GM12878 (cell line): ENCODE data around the gene ZNF679. TPM values are rescaled to one million over a fixed set of nuclear protein-coding genes. Genes with fewer than 3 reads are reported as not detected.
A peak's percentile ranks its signal among the peaks of the same experiment; 100 is the strongest.

ENCODE experiments used
- ATAC-seq: fragments of 200-7000 bp; cut with Tn5 transposase; 3 replicates; pipeline ENCODE4 v1.9.1; 2020; ENCODE audit warnings: mild to moderate bottlenecking, moderate library complexity
- BruUV-seq: library from RNA; stranded (reverse); fragments of 400-500 nt; replicated peaks from 2 replicates; lab custom pipeline; 2021; lab: Mats Ljungman, UMichigan
- CTCF ChIA-PET: fragments of 300-600 bp; sonication (Branson Sonifier 250); formaldehyde crosslinking; extraction: SDS; loops from one replicate; lab custom pipeline; 2021; ENCODE audit warnings: inconsistent platforms; lab: Yijun Ruan, JAX
- POLR2A ChIA-PET: fragments of 350-600 bp; formaldehyde crosslinking; extraction: SDS; loops from one replicate; lab custom pipeline; 2021; ENCODE audit warnings: inconsistent platforms; lab: Charles Lee
- RAD21 ChIA-PET: fragments of 300-600 bp; sonication (Branson Sonifier 250); formaldehyde crosslinking; loops from one replicate; lab custom pipeline; 2023; ENCODE audit warnings: antibody characterized with exemption; ENCODE audit not compliant: unreplicated experiment; lab: Charles Lee
- SMC1A ChIA-PET: fragments of 300-600 bp; sonication (Branson Sonifier 250); formaldehyde crosslinking; loops from one replicate; lab custom pipeline; 2023; ENCODE audit not compliant: unreplicated experiment, uncharacterized antibody; lab: Charles Lee
- DNase-seq: peaks from one replicate; pipeline ENCODE4 v3.0.0-alpha.2; 2011; ENCODE audit warnings: low read depth, low spot score
- FAIRE-seq: peaks from 3 replicates; lab custom pipeline; 2011; peaks lifted over from hg19 to GRCh38; lab: Jason Lieb, UNC
- H2AFZ ChIP-seq: 2 replicates; pipeline ENCODE4 v1.6.0; 2011; ENCODE audit warnings: low read depth, low read length, control low read depth; ENCODE audit not compliant: control insufficient read depth
- H3K27ac ChIP-seq: 2 replicates; pipeline ENCODE4 v1.5.1; 2011; ENCODE audit warnings: control low read depth; ENCODE audit not compliant: control insufficient read depth, insufficient read depth
- H3K27me3 ChIP-seq, 2 experiments: replicated peaks in 1 of 2; 2 replicates each; pipeline versions ENCODE4 v1.6.0 to v1.6.1; 2011; ENCODE audit warnings: low read length in 1 of 2; ENCODE audit not compliant: control insufficient read depth in 2 of 2, insufficient read depth in 2 of 2
- H3K36me3 ChIP-seq, 2 experiments: 2 replicates each; pipeline ENCODE4 v1.5.1; 2011; ENCODE audit warnings: low read length in 1 of 2; ENCODE audit not compliant: control insufficient read depth in 2 of 2, insufficient read depth in 2 of 2
- H3K4me1 ChIP-seq: 2 replicates; pipeline ENCODE4 v1.6.1; 2011; ENCODE audit warnings: mild to moderate bottlenecking, low read length, moderate library complexity, mixed read lengths; ENCODE audit not compliant: control insufficient read depth, insufficient read depth
- H3K4me2 ChIP-seq: 2 replicates; pipeline ENCODE4 v1.6.0; 2011; ENCODE audit warnings: control low read depth; ENCODE audit not compliant: control insufficient read depth, insufficient read depth
- H3K4me3 ChIP-seq: fragments of 200-600 bp; sonication (generic); 2 replicates; pipeline ENCODE4 v1.5.1; 2016
- H3K79me2 ChIP-seq: 2 replicates; pipeline ENCODE4 v1.6.0; 2011; ENCODE audit warnings: low read length; ENCODE audit not compliant: control insufficient read depth, insufficient read depth
- H3K9ac ChIP-seq: 2 replicates; pipeline ENCODE4 v1.8.0; 2011; ENCODE audit warnings: low read length, control low read depth, mixed read lengths; ENCODE audit not compliant: control insufficient read depth, insufficient read depth
- H3K9me3 ChIP-seq: replicated peaks from 3 replicates; pipeline ENCODE4 v1.5.1; 2011; ENCODE audit warnings: mild to moderate bottlenecking, low read length; ENCODE audit not compliant: control insufficient read depth, insufficient read depth
- H4K20me1 ChIP-seq: 2 replicates; pipeline ENCODE4 v1.6.0; 2011; ENCODE audit not compliant: control insufficient read depth, insufficient read depth
- BCL3 ChIP-seq: IDR thresholded peaks from 2 replicates; pipeline ENCODE4 v1.6.1; 2011; ENCODE audit warnings: borderline replicate concordance, low read depth, mild to moderate bottlenecking, moderate library complexity, low read length; ENCODE audit not compliant: insufficient read depth, poor library complexity, severe bottlenecking
- BCLAF1 ChIP-seq: fragments of 450-650 bp; IDR thresholded peaks from 2 replicates; pipeline ENCODE4 v1.6.1; 2017; ENCODE audit warnings: antibody characterized with exemption, mild to moderate bottlenecking, moderate library complexity
- BMI1 ChIP-seq: fragments of 450-650 bp; IDR thresholded peaks from 2 replicates; pipeline ENCODE4 v1.6.1; 2016; ENCODE audit warnings: mild to moderate bottlenecking, moderate library complexity, borderline replicate concordance
- IRF3 ChIP-seq: fragments of 450-650 bp; IDR thresholded peaks from 2 replicates; pipeline ENCODE4 v1.6.1; 2014; ENCODE audit warnings: mild to moderate bottlenecking
- MLLT1 ChIP-seq: fragments of 450-650 bp; IDR thresholded peaks from 2 replicates; pipeline ENCODE4 v1.6.1; 2016; ENCODE audit warnings: mild to moderate bottlenecking
- PML ChIP-seq: IDR thresholded peaks from 2 replicates; pipeline ENCODE4 v1.6.1; 2012; ENCODE audit warnings: low read length, inconsistent platforms
- RAD21 ChIP-seq: IDR thresholded peaks from 2 replicates; pipeline ENCODE4 v1.6.1; 2011; ENCODE audit warnings: mild to moderate bottlenecking, low read depth, low read length, moderate library complexity; ENCODE audit not compliant: insufficient read depth
- SIX5 ChIP-seq: IDR thresholded peaks from 2 replicates; pipeline ENCODE4 v1.6.1; 2011; ENCODE audit warnings: mild to moderate bottlenecking, low read depth, low read length, moderate library complexity; ENCODE audit not compliant: severe bottlenecking
- TCF12 ChIP-seq: IDR thresholded peaks from 2 replicates; pipeline ENCODE4 v1.6.1; 2011; ENCODE audit warnings: low read depth, mild to moderate bottlenecking, low read length
- TCF3 ChIP-seq: IDR thresholded peaks from 2 replicates; pipeline ENCODE4 v1.6.1; 2012; ENCODE audit warnings: low read depth, mild to moderate bottlenecking, low read length, borderline replicate concordance; ENCODE audit not compliant: insufficient read depth
- ZNF384 ChIP-seq: IDR thresholded peaks from 2 replicates; pipeline ENCODE4 v1.6.1; 2012; ENCODE audit warnings: low read depth, mild to moderate bottlenecking, low read length, improper control_type of control experiment, borderline replicate concordance
- ZSCAN29 ChIP-seq: fragments of 450-650 bp; IDR thresholded peaks from 2 replicates; pipeline ENCODE4 v1.6.1; 2017; ENCODE audit warnings: mild to moderate bottlenecking, moderate library complexity
- WGBS: methylation state at CpG from one replicate; pipeline ENCODE4 v1.1.6; 2016; ENCODE audit warnings: low lambda C conversion rate; ENCODE audit not compliant: insufficient replicate concordance, insufficient coverage; ENCODE audit errors: missing lambda C conversion rate; 5-methylcytosine and 5-hydroxymethylcytosine counted together
- in situ Hi-C: fragments of 300-500 bp; cut with MboI; formaldehyde crosslinking; loops from 9 replicates; pipeline ENCODE4 v1.14.3; 2018; ENCODE audit warnings: mixed read lengths
- intact Hi-C: fragments of 100-400 bp; cut with micrococcal nuclease; formaldehyde crosslinking; loops from one replicate; pipeline ENCODE4 v1.14.2; 2022; ENCODE audit not compliant: unreplicated experiment
- polyA plus RNA-seq, 11 experiments: library from polyadenylated mRNA; depleted of rRNA in 4 of 11; unstranded in 6 of 11; stranded (reverse) in 5 of 11; fragments of >200 nt; fragmentation: Nextera tagmentation in 4 of 11; fragmentation: Illumina TruSeq in 1 of 11; extraction: Ambion mirVana in 4 of 11; extraction: Trizol in 1 of 11; gene quantifications; 1 replicate in 1 of 11; 2 replicates in 10 of 11; pipeline versions ENCODE4 v1.2.1 to v1.2.3, GENCODE V29; 2011 to 2016; ENCODE audit warnings: inconsistent platforms in 2 of 11, missing spikeins in 2 of 11, low read depth in 1 of 11
- total RNA-seq, 4 experiments: library from RNA; depleted of rRNA in 3 of 4; stranded (reverse); fragments of >200 nt in 3 of 4; fragmentation: Illumina TruSeq in 1 of 4; extraction: Trizol in 1 of 4; gene quantifications; 2 replicates each; pipeline versions ENCODE4 v1.2.1 to v1.2.3, GENCODE V29; 2013 to 2021

The ZNF679 gene
- total and polyA plus RNA-seq, 10 of the 15 experiments (the other 5 are each of a cell fraction or from before 2014, with no cell fraction given) = not detected

- BruUV-seq = no TSS peak
- no peak for TF ChIP-seq PML
- no peak for TF ChIP-seq TCF3
- TF ChIP-seq BMI1 = no peak
- no peak for TF ChIP-seq BCLAF1
- TF ChIP-seq RAD21 = peak; percentile 15; the same call in 1 of the 2 replicates
- TF ChIP-seq MLLT1 = no peak
- no peak for TF ChIP-seq ZSCAN29
- TF ChIP-seq BCL3 = no peak
- no peak for TF ChIP-seq SIX5
- TF ChIP-seq ZNF384 = no peak
- TF ChIP-seq TCF12 = no peak
- TF ChIP-seq IRF3 = no peak
These were observed 45.0 kb upstream of the ZNF679 start for GRCh38 chr7:64183126-64183742.

More at GRCh38 chr7:64183126-64183742, 45.0 kb upstream of the ZNF679 start:
- intact Hi-C loops = no loop called here
- H3K9ac ChIP-seq = no peak overlapping the region
- H3K4me3 ChIP-seq = no peak overlapping the region
- POLR2A ChIA-PET = no interaction called here
- in situ Hi-C loops = no loop called here
- H3K27me3 ChIP-seq = no peaks in the 10 kb centered on the region
- DNase-seq (no peak), FAIRE-seq (no peak), ATAC-seq (no peak)
- H4K20me1 ChIP-seq = no peaks in the 10 kb centered on the region
- H3K4me2 ChIP-seq = no peak overlapping the region
- CTCF ChIA-PET = no interaction called here
- no peaks in the 10 kb centered on the region for H3K36me3 ChIP-seq
- no peaks in the 10 kb centered on the region; the same call in 2 of the 3 replicates for H3K9me3 ChIP-seq
- no peaks in the 10 kb centered on the region for H3K4me1 ChIP-seq
- RAD21 ChIA-PET = no interaction called here
- WGBS = 48% methylated on average over 29 of the region's 31 CpGs
- no peak overlapping the region for H3K27ac ChIP-seq
- H3K79me2 ChIP-seq = no peaks in the 10 kb centered on the region
- SMC1A ChIA-PET = no interaction called here
- no peak overlapping the region for H2AFZ ChIP-seq
